GM10266 (cell line): Measurements from ENCODE around the gene BPIFB2.

Experiments
- DNase-seq: peaks from one replicate; pipeline ENCODE4 v3.0.0; 2012; ENCODE audit errors: extremely low spot score
- CTCF ChIP-seq: IDR thresholded peaks from 2 replicates; pipeline ENCODE4 v1.5.1; 2012; ENCODE audit warnings: mild to moderate bottlenecking, low read depth; ENCODE audit not compliant: control insufficient read depth, insufficient read depth; ENCODE audit errors: missing control alignments

The BPIFB2 gene

GRCh38 chr20:32984196-32984595, 23.3 kb upstream of the BPIFB2 start:
- no peak for TF ChIP-seq CTCF
- no peak for DNase-seq

GRCh38 chr20:32984631-32985354, 22.7 kb upstream of the BPIFB2 start:
- DNase-seq, result no peak
- no peak for TF ChIP-seq CTCF

- DNase-seq, result no peak
- TF ChIP-seq CTCF, result no peak
Measured at GRCh38 chr20:32985596-32985995, 21.9 kb upstream of the BPIFB2 start.

- no peak for TF ChIP-seq CTCF
- DNase-seq, result no peak
Measured at GRCh38 chr20:32986331-32986966, 21.1 kb upstream of the BPIFB2 start.

- DNase-seq, result no peak
- no peak for TF ChIP-seq CTCF
Measured at GRCh38 chr20:32987044-32987825, 20.3 kb upstream of the BPIFB2 start.

GRCh38 chr20:32988008-32988407, 19.5 kb upstream of the BPIFB2 start:
- DNase-seq, result no peak
- TF ChIP-seq CTCF, result no peak
